ENCODE results near the gene HESX1.

HESX1 gene

GRCh38 chr3:57179580-57180410 is 20.0 kb downstream of the HESX1 start:
- H3K27ac ChIP-seq, result no peak overlapping the region
- TF ChIP-seq ZFX (IDR thresholded peaks at IDR 0.05) (no peak), CTCF (conservative IDR thresholded peaks at IDR 0.05) (peak; percentile 46)

- no peak overlapping the region for H3K27ac ChIP-seq
- TF ChIP-seq ZFX (IDR thresholded peaks at IDR 0.05), result no peak
Measured at GRCh38 chr3:57176045-57176444, 23.7 kb downstream of the HESX1 start.

- no peak for TF ChIP-seq ZFX (IDR thresholded peaks at IDR 0.05)
- TF ChIP-seq CTCF (conservative IDR thresholded peaks at IDR 0.05), result no peak
- no peak overlapping the region for H3K27ac ChIP-seq
Measured at GRCh38 chr3:57173687-57174086, 26.1 kb downstream of the HESX1 start.

- TF ChIP-seq CTCF (conservative IDR thresholded peaks at IDR 0.05) (no peak), ZFX (IDR thresholded peaks at IDR 0.05) (no peak)
- no peak overlapping the region for H3K27ac ChIP-seq
Measured at GRCh38 chr3:57170946-57171345, 28.8 kb downstream of the HESX1 start.

- peak overlapping the region; percentile 38 for H3K27ac ChIP-seq
- peak; percentile 93 for TF ChIP-seq CTCF (conservative IDR thresholded peaks at IDR 0.05)
- no peak for TF ChIP-seq ZFX (IDR thresholded peaks at IDR 0.05)
Measured at GRCh38 chr3:57169872-57170623, 29.7 kb downstream of the HESX1 start.

GRCh38 chr3:57169108-57169507 is 30.7 kb downstream of the HESX1 start:
- H3K27ac ChIP-seq, result no peak overlapping the region
- no peak for TF ChIP-seq ZFX (IDR thresholded peaks at IDR 0.05)
- TF ChIP-seq CTCF (conservative IDR thresholded peaks at IDR 0.05), result no peak

- TF ChIP-seq CTCF (conservative IDR thresholded peaks at IDR 0.05), result no peak
- TF ChIP-seq ZFX (IDR thresholded peaks at IDR 0.05), result no peak
- no peak overlapping the region for H3K27ac ChIP-seq
Measured at GRCh38 chr3:57168151-57168550, 31.6 kb downstream of the HESX1 start.
